AG10803 (cell line): ENCODE results near the gene PTPRU.

Experiments used
- DNase-seq: peaks from one replicate; pipeline ENCODE4 v3.0.0; 2010; ENCODE audit warnings: low read depth
- H3K4me3 ChIP-seq: 2 replicates; pipeline ENCODE4 v1.5.1; 2011; ENCODE audit warnings: mild to moderate bottlenecking, low read length, control low read depth
- TF ChIP-seq, protein P1 (sequence below): conservative IDR thresholded peaks from 2 replicates; pipeline ENCODE4 v1.5.1; 2011; ENCODE audit warnings: mild to moderate bottlenecking, low read length, control low read depth, inconsistent platforms

Gene PTPRU

GRCh38 chr1:29237852-29238619, 1.7 kb downstream of the PTPRU start:
- peak overlapping the region; percentile 63 for H3K4me3 ChIP-seq
- peak; percentile 30 for DNase-seq
- TF ChIP-seq, protein P1, sequence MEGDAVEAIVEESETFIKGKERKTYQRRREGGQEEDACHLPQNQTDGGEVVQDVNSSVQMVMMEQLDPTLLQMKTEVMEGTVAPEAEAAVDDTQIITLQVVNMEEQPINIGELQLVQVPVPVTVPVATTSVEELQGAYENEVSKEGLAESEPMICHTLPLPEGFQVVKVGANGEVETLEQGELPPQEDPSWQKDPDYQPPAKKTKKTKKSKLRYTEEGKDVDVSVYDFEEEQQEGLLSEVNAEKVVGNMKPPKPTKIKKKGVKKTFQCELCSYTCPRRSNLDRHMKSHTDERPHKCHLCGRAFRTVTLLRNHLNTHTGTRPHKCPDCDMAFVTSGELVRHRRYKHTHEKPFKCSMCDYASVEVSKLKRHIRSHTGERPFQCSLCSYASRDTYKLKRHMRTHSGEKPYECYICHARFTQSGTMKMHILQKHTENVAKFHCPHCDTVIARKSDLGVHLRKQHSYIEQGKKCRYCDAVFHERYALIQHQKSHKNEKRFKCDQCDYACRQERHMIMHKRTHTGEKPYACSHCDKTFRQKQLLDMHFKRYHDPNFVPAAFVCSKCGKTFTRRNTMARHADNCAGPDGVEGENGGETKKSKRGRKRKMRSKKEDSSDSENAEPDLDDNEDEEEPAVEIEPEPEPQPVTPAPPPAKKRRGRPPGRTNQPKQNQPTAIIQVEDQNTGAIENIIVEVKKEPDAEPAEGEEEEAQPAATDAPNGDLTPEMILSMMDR = no peak

GRCh38 chr1:29238620-29239002, 2.3 kb downstream of the PTPRU start:
- TF ChIP-seq, protein P1 = no peak; the same call in 1 of the 2 replicates
- no peak for DNase-seq
- H3K4me3 ChIP-seq = peak overlapping the region; percentile 63

DNA sequence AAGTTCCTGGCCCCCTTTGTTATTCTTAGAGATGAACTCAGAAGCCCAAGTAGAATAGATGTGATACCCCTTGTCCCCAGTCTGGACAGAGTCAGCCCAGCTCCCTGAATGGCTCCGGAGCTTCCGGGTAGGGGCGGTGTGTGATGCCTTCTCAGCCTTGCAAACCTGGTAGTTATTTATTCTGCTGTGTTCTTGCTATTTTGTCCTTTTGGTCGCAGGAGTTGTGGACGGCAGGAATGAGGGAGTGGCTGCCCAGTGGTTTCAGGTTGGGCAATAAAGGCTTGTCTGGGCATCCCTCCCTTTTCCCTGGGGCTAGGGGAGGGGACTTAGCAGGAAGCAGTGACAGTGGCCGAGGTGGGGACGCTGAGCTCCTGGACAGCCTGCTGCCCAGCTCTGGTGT, 2.8 kb downstream of the PTPRU start:
- DNase-seq = peak; percentile 61
- H3K4me3 ChIP-seq = no peak overlapping the region
- TF ChIP-seq, protein P1 = no peak

- DNase-seq = peak; percentile 27
- TF ChIP-seq, protein P1 = peak; percentile 30; the same call in 1 of the 2 replicates
- H3K4me3 ChIP-seq = no peak overlapping the region
Observed at GRCh38 chr1:29240400-29240837, 4.1 kb downstream of the PTPRU start.

- no peak overlapping the region for H3K4me3 ChIP-seq
- DNase-seq = no peak
- TF ChIP-seq, protein P1 = no peak
Observed at GRCh38 chr1:29240986-29241385, 4.7 kb downstream of the PTPRU start.

DNA sequence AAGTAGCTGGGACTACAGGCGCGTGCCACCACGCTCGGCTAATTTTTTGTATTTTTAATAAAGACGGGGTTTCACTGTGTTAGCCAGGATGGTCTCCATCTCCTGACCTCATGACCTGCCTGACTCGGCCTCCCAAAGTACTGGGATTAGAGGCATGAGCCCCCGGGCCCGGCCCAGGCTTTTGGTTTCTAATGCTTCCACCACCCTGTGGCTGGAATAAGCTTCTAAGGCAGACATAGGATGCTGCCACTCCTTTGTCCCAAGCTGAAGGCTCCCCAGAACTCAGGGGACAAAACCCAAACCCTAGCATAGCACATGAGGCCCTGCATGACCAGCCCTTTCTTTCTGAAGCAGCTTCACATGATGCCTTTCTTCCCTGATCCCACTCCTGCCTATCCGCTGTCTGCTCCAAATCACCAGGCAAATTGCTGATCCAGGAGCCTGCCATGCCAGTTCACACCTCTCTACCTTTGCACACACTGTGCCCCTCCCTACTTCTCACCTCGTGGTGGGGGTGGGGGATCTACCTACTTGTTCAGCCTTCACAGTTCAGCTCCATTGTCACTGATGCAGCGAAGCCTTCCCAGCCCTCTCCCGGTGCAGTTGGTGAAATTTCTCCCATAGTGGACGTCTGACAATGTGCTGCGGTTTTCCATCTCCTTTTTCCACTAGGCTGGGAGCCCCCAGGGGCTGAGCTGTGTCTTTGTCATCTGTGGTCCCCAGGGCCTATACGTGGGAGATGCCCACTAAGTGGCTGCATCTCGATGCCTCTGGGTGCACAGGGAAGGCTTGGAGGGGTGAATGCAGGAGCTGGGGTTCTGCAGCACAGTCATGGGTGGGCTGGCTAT, 6.9 kb downstream of the PTPRU start:
- no peak for DNase-seq
- TF ChIP-seq, protein P1 = no peak
- no peak overlapping the region for H3K4me3 ChIP-seq

GRCh38 chr1:29243871-29244200, 7.5 kb downstream of the PTPRU start:
- TF ChIP-seq, protein P1 = no peak
- DNase-seq = peak; percentile 59
- H3K4me3 ChIP-seq = no peak overlapping the region
